Measurements from ENCODE around the gene HEXA.

DNA sequence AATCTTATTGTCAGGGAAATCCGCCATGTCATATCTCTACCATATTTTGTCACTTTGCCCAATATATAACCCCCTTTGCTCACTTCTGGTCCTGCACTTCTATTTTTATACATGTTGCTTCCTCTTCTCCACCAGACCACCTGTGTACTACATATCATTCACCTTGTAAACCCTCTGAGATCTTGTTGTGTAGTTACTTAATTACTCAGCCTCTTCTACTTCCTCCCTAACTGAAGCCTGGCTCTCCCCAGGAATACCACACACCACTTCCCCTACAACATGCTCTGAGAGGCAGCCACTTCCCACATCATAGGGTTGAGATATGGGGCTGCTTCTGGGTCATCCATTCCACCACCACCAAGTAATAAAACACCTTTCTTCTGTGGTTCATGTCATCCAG lies 10.0 kb downstream of the HEXA start:
- no peak for TF ChIP-seq ZNF274 (IDR thresholded peaks at IDR 0.05; ENCODE audit: low read depth, low read length)
- no peak for TF ChIP-seq SUZ12 (IDR thresholded peaks at IDR 0.05; ENCODE audit: extremely low read depth, insufficient read depth, insufficient read length)
- no peak for TF ChIP-seq YY1 (IDR thresholded peaks at IDR 0.05; ENCODE audit: insufficient read depth, insufficient read length)

Measured in NT2/D1 (cell line).